ENCODE data around the gene GLG1.

DNA sequence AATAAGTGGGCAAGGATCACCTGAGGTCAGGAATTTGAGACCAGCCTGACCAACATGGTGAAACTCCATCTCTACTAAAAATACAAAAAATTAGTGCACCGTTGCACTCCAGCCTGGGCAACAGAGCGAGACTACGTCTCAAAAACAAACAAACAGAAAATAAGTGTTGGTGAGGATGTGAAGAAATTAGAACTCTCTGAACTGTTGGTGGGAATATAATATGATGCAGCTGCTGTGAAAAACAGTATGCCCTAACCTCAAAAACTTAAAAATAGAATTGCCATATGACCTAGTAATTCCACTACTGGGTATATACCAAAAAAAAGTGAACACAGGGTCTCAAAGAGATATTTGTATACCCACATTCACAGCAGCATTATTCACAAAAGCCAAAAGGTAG lies 26.1 kb downstream of the GLG1 start:
- TF ChIP-seq, protein P1, sequence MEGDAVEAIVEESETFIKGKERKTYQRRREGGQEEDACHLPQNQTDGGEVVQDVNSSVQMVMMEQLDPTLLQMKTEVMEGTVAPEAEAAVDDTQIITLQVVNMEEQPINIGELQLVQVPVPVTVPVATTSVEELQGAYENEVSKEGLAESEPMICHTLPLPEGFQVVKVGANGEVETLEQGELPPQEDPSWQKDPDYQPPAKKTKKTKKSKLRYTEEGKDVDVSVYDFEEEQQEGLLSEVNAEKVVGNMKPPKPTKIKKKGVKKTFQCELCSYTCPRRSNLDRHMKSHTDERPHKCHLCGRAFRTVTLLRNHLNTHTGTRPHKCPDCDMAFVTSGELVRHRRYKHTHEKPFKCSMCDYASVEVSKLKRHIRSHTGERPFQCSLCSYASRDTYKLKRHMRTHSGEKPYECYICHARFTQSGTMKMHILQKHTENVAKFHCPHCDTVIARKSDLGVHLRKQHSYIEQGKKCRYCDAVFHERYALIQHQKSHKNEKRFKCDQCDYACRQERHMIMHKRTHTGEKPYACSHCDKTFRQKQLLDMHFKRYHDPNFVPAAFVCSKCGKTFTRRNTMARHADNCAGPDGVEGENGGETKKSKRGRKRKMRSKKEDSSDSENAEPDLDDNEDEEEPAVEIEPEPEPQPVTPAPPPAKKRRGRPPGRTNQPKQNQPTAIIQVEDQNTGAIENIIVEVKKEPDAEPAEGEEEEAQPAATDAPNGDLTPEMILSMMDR (IDR thresholded peaks at IDR 0.05; ENCODE audit: extremely low read depth in 1 of 2, insufficient read depth in 1 of 2, low read depth in 1 of 2, low read length in 2 of 2): no peak
- TF ChIP-seq POLR2AphosphoS5 (IDR thresholded peaks at IDR 0.05; ENCODE audit: insufficient read depth, low read depth, low read length): no peak
- TF ChIP-seq POLR2A (IDR thresholded peaks at IDR 0.05; ENCODE audit: low read depth, low read length): no peak

Measured in endothelial cell of umbilical vein (primary cell).